ENCODE results near the gene ANKZF1.

ANKZF1 gene

GRCh38 chr2:219281588-219281987 lies 52.0 kb downstream of the ANKZF1 start:
- DNase-seq (ENCODE audit: low spot score): no peak

DNA sequence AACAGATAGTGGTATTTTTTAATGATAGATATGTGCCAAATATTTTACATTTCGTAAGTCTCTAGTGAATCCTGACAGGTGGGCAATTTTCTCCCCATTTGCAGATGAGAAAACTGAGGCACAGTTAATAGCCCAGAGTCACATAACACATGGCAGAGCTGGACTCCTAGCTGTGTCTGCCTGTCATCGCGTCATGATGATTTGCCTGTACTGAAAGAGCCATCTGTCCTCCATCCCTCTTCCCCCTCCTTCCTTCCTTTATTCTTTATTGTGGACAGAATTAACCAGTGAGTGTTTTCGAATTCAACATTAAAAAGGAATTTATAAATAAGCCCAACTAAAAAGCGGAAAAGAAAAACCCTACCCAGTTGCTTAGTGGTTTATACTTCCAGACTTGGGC lies 52.8 kb downstream of the ANKZF1 start:
- no peak for DNase-seq (ENCODE audit: low spot score)

- no peak for DNase-seq (ENCODE audit: low spot score)
Measured at GRCh38 chr2:219282943-219283581, 53.5 kb downstream of the ANKZF1 start.

DNA sequence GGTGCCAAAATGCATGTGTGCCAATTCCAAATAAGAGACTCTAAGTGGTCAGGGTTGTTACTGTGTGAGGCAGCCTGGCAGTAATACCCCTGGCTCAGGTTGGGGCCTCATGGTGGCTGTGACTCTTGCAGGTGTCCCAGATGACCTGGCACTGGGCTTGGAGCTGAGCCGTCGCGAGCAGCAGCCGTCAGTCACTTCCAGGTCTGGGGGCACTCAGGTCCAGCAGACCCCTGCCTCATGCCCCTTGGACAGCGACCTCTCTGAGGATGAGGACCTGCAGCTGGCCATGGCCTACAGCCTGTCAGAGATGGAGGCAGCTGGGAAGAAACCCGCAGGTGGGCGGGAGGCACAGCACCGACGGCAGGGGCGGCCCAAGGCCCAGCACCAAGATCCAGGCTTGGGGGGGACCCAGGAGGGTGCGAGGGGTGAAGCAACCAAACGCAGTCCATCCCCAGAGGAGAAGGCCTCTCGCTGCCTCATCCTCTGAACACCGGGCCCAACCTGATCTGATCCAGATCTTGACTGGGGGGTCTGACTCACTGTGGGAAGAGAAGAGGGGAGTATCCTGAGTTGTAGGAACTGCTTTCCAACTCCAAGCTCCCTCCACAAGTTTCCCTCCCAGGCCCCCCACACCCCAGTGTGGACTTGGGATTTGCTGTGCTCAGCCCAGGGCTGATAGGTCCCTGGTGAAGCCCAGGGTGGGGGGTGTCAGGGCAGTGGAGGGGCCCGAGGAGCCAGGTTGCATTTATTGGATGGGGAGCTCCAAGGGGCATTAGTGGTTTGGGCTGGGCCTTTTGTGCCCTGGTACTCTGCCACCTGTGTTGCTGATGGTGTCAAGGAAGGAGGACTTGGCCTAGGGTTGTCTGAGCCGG lies 55.1 kb downstream of the ANKZF1 start:
- no peak for DNase-seq (ENCODE audit: low spot score)

DNA sequence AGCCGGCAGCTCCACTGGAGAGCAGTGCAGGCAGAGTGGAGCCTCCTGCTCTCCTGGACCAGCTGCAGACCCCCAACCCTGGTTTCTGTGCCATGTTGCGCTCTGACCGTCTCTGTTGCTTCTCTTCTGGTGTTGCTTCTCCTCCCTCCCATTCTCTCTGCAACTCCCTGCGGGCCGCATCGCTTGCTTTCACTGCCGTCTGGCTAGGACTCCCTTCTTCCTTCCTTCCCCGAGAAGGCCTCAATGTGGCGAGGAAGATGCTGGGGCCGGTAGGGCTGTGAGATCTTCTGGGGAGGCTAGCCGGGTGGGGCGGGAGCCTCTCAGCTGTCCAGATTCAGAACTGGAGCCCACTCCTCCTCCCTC lies 55.7 kb downstream of the ANKZF1 start:
- no peak for DNase-seq (ENCODE audit: low spot score)

GRCh38 chr2:219285894-219286425 lies 56.4 kb downstream of the ANKZF1 start:
- no peak for DNase-seq (ENCODE audit: low spot score)
